HG03342 (cell line): ENCODE data around the gene MT1H.
"Not testable (repeated sequence)": the region's sequence is repeated elsewhere in the genome, so short reads cannot be mapped to it uniquely, and the experiment has no call there.

Experiments used
- ATAC-seq: cut with Tn5 transposase; IDR thresholded peaks from one replicate; pipeline ENCODE4 v1.9.1; 2021; ENCODE audit warnings: mild to moderate bottlenecking, moderate library complexity; ENCODE audit not compliant: unreplicated experiment

Gene MT1H

DNA sequence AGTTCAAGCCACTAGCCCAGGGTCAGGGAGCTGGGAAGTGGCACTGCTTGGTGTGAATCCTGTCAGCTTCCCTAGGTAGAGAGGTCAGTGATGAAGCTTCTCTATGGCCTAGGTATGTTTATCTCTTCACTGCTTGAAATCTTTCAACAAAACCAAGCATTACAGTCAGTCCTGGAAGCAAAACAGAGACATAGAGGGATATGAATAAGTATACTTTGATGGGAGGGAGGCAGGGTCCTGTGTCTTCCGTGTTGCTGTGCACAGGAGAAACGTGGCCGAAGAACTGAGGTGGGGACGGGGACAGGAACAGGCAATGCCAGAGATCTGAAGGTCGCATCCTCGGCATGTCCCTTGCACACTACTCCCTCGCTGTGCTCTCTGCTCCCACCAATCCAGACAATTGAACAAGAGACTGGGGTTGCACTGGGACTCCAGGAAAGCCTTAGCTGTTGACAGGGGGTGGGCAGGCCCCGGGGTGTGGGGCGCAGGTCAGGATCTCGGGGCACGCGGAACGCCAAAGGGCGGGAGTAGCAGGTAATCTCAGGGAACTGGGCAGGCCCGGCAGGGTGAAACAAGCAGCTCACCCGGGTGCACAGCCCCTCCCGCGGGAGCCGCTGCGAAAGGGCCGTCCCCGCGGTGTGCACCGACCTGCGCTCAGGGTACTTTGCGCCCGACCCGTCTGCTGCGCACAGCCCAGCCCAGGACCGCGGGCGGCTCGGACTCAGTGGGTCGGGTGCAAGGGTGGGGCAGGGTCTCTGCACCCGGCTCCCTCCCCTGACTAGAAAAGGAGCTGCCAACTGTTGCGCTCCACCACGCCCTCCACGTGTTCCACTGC lies at the start of gene MT1H:
Gene MT1H, plus strand, starts transcription at position 810 of the 835 bp plus-strand sequence. CDS start 71 bp downstream, outside the sequence.
- no peak for ATAC-seq

DNA sequence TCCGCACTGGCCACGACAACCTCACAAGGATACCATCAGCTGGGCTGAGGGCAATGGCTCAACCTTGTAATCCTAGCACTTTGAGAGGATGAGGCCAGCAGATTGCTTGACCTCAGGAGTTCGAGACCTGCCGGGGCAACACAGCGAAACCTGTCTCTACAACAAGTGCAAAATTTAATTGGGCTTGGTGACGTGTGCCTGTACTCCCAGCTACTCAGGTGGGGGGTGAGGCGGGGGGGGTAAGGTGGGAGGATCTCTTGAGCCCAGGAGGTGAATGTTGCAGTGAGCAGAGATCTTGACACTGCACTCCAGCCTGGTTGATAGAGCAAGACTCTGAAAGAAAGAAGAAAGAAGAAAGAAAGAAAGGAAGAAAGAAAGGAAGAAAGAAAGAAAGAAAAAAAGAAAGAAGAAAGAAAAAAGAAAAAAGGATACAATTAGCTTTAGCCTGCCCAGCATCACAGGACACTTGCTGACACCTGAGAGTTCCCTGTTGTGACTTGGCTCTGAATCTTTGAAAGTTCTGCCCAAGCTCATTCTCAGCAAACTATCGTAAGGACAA lies 49.2 kb upstream of the MT1H start:
- ATAC-seq, result no peak

DNA sequence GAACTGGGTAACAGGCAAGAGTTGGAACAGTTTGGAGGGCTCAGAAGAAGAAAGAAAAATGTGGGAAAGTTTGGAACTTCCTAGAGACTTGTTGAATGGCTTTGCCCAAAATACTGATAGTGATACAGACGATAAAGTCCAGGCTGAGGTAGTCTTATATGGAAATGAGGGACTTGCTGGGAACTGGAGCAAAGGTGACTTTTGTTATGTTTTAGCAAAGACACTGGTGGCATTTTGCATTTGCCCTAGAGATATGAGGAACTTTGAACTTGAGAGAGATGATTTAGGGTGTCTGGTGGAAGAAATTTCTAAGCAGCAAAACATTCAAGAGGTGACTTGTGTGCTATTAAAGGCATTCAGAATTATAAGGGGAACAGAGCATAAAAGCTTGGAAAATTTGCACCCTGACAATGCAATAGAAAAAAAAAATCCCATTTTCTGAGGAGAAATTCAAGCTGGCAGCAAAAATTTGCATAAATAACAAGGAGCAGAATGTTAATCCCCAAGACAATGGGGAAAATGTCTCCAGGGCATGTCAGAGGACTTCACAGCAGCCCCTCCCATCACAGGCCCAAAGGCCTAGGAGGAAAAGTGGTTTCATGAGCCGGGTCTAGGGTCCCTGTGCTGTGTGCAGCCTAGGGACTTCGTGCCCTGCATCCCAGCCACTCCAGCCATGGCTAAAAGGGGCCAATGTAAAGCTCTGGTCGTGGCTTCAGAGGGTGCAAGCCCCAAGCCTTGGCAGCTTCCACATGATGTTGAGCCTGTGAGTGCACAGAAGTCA lies 47.8 kb upstream of the MT1H start:
- ATAC-seq, result not testable (repeated sequence)

DNA sequence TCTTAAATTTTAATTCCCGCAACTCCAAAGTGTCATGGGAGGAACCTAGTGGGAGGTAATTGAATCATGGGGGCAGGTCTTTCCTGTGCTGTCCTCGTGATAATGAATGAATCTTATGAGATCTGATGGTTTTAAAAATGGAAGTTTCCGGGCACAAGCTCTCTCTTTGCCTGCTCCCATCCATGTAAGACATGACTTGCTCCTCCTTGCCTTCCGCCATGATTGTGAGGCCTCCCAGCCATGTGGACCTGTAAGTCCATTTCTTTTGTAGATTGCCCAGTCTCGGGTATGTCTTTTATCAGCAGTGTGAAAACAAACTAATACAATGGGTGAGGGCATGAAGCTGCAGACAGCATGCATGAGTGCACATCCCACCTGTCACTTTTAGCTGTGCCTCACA lies 46.4 kb upstream of the MT1H start:
- not testable (repeated sequence) for ATAC-seq

DNA sequence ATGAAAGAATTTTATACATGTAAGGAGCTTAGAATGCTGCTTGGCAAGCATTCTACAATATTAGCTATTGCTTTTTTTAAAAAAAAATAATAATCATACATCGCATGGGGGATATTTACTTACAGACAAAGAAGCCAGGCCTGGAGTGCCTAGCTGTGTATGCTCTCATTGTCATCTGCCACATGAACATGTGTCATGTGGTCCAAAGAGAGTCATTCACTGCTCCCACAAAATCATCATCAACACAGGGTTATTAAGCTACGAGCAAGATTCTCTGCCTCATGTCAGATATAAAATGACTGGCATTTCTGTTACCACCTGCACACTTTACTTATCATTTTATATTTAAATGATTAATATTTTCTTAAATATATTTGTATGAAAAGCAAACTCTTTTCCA lies 46.0 kb upstream of the MT1H start:
- ATAC-seq, result no peak

DNA sequence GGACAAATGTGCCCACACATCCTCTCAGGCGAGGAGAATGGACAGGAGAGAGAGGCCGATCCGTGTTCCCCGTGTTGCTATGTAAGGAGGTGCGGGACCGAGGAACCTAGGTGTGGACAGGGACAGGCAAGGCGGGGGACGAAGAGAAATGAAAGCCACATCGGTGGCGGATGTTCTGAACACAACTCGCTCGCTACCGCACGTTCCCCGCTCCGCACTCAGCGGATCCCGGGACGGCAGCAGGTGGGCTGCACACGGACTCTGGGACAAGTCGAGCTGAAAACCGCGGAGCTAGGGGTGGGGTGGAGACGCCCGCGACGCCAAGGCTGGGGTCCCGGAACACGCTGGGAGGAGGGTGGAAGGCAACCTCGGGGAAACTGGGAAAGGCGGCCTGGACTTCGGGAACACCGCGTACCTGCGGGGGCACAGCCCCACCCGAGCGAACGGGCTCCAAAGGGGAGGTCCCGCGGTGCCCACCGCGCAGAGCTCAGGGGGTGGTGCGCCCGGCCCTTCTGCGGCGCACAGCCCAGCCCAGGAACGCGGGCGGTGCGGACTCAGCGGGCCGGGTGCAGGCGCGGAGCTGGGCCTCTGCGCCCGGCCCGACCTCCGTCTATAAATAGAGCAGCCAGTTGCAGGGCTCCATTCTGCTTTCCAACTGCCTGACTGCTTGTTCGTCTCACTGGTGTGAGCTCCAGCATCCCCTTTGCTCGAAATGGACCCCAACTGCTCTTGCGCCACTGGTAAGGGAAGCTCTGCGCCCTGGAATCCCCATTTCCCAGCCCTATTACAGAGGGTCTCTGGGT lies 44.3 kb upstream of the MT1H start, which contains the start of gene MT1E:
Gene MT1E, plus strand, starts transcription at position 642 of the 803 bp plus-strand sequence. Its CDS starts 71 bp downstream, at position 713.
- peak; percentile 59 for ATAC-seq

DNA sequence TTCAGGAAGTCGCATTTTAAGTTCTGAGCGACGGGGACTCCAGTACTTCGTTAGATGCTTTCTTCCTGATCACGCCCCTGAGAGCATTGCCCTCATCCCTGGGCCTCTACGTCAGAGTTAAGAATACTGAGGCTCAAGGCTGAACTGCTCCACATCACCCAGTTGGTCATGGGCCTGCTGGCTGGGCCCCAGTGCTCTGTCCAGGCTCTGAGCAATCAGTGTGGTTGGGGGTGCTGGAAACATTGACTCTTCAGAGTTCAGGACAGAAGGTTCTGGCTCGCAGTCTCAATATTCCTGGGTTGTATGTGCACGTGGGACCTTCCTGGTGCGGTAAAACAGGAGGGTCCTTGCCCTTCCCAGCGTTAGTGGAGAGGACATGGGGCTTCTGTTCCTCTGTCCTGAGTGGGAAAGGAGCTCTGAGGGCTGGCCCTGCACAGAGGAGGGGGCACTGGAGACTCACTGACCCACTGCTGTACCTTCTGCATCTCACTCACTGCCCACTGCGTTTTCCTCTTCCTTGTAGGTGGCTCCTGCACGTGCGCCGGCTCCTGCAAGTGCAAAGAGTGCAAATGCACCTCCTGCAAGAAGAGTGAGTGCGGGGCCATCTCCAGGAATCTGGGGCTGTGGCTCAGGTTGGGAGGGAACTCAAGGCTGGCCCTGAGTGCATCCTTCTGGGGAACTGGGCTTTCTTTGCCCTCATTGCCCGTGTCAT lies 43.5 kb upstream of the MT1H start:
- ATAC-seq, result no peak

DNA sequence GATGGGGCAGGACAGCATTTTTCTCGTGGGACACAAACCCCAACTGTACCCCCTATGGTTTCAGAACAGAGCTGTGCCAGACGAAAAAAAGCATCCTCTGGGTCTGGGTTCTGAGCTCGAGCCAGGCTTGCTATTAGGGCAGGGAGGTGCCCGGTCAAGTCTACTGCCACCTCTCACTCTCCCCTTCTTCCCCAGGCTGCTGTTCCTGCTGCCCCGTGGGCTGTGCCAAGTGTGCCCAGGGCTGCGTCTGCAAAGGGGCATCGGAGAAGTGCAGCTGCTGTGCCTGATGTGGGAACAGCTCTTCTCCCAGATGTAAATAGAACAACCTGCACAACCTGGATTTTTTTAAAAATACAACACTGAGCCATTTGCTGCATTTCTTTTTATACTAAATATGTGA lies 42.9 kb upstream of the MT1H start:
- no peak for ATAC-seq

DNA sequence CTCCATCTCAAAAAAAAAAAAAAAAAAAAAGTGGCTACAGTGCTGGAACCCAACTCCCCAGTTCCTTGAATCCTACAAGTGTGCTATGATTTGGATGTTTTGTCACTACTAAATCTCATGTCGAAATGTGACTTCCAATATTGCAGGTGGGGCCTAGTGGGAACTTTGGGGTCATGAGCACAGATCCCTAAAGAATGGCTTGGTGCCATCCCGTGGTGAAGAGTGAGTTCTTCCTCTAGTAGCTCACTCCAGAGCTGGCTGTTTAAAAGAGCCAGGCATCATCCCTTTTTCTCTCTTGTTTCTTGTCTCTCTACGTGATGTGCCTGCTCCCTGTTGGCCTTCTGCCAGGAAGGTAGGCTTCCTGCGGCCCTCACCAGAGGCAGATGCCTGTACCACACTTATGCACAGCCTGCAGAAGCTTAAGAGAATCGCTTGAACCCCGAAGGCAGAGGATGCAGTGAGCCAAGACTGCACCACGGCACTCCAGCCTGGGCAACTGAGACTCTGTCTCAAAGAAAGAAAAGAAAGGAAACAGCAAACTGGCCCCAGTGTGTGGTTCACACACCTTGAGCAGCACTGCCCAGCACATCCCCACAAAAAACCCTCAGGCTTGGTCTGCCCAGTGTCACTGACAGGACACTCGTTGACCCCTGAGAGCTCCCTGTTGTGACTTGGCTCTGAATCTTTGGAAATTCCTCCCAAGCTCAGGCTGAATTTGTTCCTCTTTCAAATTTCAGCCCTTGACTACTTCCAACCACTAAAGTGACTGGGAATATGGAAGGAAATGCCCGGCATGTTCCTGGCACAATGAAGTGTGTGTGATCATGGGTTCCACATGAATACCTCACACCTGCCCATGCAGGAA lies 40.9 kb upstream of the MT1H start:
- ATAC-seq, result no peak

DNA sequence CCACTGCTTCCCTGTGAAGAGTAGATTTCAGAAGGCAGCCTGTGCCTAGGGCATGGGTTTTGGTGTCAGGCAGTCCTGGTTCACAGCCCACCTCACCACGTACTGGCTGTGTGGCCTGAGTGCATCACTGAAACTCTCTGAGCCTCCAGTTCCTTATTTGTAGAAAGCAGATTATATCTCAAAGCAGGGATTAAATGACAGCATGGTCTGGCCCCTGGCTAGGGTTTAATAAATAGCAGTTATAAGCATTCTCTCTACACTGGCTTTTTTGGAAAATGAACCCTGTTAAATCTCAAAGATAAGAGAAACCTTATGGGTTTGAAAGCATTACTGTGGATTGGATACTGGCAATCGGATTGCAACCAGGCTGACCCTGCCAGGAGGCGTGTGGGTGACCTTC lies 40.1 kb upstream of the MT1H start:
- no peak for ATAC-seq

DNA sequence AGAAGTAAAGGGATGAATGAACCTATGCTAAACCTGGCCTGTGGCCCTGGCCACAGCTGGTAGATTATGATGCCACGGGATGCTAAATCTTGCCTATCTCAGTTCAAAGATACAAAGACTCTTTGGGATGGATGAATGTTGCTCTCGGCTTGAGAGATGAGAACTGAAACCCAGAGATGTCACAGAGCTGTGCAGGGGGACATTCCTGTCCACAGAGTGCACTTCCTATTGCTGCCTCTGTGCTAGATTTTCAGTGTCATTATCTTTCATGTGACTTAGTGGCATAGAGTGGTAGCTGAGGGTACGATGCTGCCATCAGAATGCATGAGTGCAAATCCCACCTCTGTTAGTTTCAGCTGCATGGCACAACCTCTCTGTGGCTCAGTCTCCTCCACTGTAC lies 39.5 kb upstream of the MT1H start:
- ATAC-seq, result peak; percentile 83

DNA sequence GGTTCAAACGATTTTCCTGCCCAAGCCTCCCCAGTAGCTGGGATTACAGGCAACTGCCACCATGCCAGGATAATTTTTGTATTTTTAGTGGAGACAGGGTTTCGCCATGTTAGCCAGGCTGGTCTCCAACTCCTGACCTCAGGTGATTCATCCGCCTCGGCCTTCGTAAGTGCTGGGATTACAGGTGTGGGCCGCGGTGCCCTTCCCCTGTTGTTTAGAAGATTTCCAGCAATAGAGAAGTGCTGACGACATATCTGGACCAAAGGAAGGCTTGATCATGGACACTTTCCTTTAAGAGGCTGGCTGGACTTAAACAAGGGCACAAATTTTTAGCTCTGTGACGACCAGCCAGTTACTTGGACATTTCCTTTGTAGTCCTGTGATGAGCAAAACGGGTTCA lies 38.4 kb upstream of the MT1H start:
- no peak for ATAC-seq

DNA sequence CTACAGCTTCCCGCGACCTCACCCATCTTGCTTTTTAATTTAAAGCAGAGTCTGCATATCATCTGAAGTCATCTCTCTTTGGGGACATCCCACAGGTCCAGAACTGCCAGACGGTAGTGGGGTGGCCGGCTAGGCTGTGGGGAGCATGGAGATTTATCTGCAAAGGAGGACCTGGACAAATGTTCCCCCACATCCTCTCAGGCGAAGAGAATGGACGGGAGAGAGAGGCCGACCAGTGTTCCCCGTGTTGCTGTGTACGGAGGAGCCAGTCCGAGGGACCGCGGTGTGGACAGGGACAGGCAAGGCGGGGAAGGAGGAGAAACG lies 37.8 kb upstream of the MT1H start:
- ATAC-seq, result no peak

DNA sequence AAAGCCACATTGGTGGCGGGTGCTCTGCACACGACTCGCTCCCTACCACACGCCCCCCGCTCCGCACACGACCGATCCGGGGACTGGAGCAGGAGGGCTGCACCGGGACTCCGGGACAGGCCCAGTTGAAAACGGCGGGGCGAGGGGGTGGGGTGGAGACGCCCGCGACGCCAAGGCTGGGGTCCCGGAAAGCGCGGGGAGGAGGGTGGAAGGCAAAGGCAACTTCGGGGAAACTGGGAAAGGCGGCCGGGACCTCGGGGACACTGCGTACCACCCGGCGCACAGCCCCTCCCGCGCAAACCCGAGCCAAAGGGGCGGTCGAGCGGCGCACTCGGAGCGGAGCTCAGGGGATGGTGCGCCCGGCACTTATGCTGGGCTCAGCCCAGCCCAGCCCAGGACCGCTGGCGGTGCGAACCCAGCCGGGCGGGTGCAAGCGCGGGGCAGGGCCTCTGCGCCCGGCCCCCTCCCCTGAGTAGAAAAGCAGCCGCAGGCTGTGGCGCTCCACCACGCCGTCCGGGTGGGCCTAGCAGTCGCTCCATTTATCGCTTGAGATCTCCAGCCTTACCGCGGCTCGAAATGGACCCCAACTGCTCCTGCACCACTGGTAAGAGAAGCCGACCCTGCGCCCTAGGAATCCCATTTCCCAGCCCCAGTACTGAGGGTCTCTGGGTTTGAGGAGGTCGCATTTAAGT lies 37.3 kb upstream of the MT1H start, which contains the start of gene MT1M:
Gene MT1M, plus strand, starts transcription at position 504 of the 692 bp plus-strand sequence. Its CDS starts 73 bp downstream, at position 577.
- ATAC-seq, result no peak

DNA sequence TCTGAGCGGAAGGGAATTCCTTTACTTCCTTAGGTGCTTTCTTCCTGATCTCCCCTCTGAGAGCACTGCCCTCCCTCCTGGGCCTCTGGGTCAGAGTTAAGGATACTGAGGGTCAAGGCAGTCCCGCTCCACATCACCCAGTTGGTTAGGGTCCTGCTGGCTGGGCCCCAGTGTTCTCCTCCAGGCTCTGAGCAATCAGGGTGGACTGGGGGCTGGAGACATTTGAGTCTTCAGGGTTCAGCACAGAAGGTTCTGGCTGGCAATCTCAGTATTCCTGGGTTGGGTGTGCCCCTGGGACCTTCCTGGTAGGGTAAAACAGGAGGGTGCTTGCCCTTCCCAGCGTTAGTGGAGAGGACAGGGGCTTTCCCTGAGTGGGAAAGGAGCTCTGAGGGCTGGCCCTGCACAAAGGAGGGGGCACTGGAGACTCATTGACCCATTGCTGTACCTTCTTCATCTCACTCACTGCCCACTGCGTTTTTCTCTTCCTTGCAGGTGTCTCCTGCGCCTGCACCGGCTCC lies 36.7 kb upstream of the MT1H start:
- no peak for ATAC-seq

DNA sequence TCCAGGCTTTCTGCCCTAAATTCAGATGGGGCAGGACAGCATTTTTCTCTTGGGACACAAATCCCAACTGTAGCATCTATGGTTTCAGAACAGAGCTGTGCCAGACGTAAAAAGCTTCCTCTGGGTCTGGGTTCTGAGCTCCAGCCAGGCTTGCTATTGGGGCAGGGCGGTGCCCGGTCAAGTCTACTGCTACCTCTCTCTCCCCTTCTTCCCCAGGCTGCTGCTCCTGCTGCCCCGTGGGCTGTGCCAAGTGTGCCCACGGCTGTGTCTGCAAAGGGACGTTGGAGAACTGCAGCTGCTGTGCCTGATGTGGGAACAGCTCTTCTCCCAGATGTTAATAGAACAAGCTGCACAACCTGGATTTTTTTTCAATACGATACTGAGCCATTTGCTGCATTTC lies 36.1 kb upstream of the MT1H start:
- no peak for ATAC-seq

DNA sequence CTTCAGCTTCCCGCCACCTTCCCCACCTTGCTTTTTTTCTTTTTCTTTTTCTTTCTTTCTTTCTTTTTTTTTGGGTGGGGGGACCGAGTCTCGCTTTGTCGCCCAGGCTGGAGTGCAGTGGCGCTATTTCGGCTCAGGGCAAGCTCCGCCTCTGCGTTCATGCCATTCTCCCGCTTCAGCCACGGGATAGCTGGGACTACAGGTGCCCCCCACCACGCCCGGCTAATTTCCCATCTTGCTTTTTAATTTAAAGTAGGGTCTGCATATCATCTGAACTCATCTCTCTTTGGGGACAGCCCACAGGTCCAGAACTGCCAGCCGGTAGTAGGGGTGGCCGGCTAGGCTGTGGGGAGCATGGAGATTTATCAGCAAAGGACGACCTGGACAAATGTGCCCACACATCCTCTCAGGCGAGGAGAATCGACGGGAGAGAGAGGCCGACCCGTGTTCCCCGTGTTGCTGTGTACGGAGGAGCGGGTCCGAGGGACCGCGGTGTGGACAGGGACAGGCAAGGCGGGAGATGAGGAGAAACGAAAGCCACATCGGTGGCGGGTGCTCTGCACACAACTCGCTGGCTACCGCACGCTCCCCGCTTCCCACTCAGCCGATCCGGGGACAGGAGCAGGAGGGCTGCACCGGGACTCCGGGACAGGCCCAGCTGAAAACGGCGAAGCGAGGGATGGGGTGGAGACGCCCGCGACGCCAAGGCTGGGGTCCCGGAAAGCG lies 34.7 kb upstream of the MT1H start:
- no peak for ATAC-seq

DNA sequence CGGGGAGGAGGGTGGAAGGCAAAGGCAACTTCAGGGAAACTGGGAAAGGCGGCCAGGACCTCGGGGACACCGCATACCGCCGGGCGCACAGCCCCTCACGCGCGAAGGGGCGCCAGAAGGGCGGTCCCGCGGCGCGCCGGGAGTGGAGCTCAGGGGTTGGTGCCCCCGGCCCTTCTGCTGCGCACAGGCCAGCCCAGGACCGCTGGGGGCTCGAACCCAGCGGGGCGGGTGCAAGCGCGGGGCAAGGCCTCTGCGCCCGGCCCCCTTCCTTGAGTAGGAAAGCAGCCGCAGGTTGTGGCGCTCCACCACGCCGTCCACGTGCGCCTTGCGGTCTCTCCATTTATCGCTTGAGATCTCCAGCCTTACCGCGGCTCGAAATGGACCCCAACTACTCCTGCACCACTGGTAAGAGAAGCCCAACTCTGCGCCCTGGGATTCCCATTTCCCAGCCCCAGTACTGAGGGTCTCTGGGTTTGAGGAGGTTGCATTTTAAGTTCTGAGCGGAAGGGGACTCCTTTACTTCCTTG lies 34.1 kb upstream of the MT1H start:
- no peak for ATAC-seq
